HepG2 (cell line): ENCODE results near the gene ZDHHC16. TPM values are rescaled to one million over a fixed set of nuclear protein-coding genes. Genes with fewer than 3 reads are reported as not detected.
A peak's percentile ranks its signal among the peaks of the same experiment; 100 is the strongest.

Experiments used
- CTCF ChIP-seq: sonication (generic); formaldehyde crosslinking; IDR thresholded peaks from 2 replicates; pipeline ENCODE4 v1.5.0; 2020; ENCODE audit warnings: mild to moderate bottlenecking, missing genetic modification reagents, moderate library complexity
- FOXO1 ChIP-seq: sonication (generic); formaldehyde crosslinking; IDR thresholded peaks from 2 replicates; pipeline ENCODE4 v1.4.0; 2020; ENCODE audit warnings: missing genetic modification reagents
- MXD3 ChIP-seq: IDR thresholded peaks from 2 replicates; pipeline ENCODE4 v1.6.1; 2016; ENCODE audit warnings: mild to moderate bottlenecking, missing biosample characterization, missing genetic modification reagents
- RXRA ChIP-seq: sonication (generic); formaldehyde crosslinking; IDR thresholded peaks from 2 replicates; pipeline ENCODE4 v1.5.1; 2020; ENCODE audit warnings: missing genetic modification reagents
- TARDBP ChIP-seq: sonication (generic); formaldehyde crosslinking; IDR thresholded peaks from 2 replicates; pipeline ENCODE4 v1.8.0; 2022; ENCODE audit warnings: mild to moderate bottlenecking, missing genetic modification reagents
- ZNF230 ChIP-seq: sonication (generic); formaldehyde crosslinking; IDR thresholded peaks from 2 replicates; pipeline ENCODE4 v1.4.0; 2020; ENCODE audit warnings: mild to moderate bottlenecking, missing genetic modification reagents
- ZNF7 ChIP-seq: IDR thresholded peaks from 2 replicates; pipeline ENCODE4 v1.6.1; 2016; ENCODE audit warnings: missing biosample characterization, missing genetic modification reagents
- ZSCAN12 ChIP-seq: sonication (generic); formaldehyde crosslinking; IDR thresholded peaks from 2 replicates; pipeline ENCODE4 v1.9.0; 2021; ENCODE audit warnings: mild to moderate bottlenecking, missing genetic modification reagents
- polyA plus RNA-seq, 8 experiments: library from polyadenylated mRNA; depleted of rRNA in 3 of 8; stranded (reverse) in 7 of 8; unstranded in 1 of 8; fragments of >200 nt; fragmentation: Illumina TruSeq in 4 of 8; extraction: Trizol in 4 of 8; gene quantifications; 2 replicates each; pipeline versions ENCODE4 v1.2.1 to v1.2.3, GENCODE V29; 2011 to 2016; ENCODE audit warnings: low read depth in 4 of 8, missing spikeins in 1 of 8, mixed read lengths in 1 of 8; ENCODE audit not compliant: insufficient read depth in 1 of 8
- total RNA-seq, 5 experiments: library from RNA; depleted of rRNA; stranded (reverse); fragments of >200 nt; fragmentation: Illumina TruSeq; extraction: Trizol; gene quantifications; 2 replicates each; pipeline ENCODE4 v1.2.3, GENCODE V29; 2016; ENCODE audit warnings: low read depth in 1 of 5
- TF ChIP-seq, protein P1 (sequence below): sonication (generic); formaldehyde crosslinking; IDR thresholded peaks from 2 replicates; pipeline ENCODE4 v1.5.0; 2020; ENCODE audit warnings: mild to moderate bottlenecking, missing genetic modification reagents, borderline replicate concordance
- TF ChIP-seq, protein P2 (sequence below): IDR thresholded peaks from 2 replicates; pipeline ENCODE4 v1.6.1; 2016; ENCODE audit warnings: missing genetic modification reagents, missing compliant biosample characterization
- TF ChIP-seq, protein P3 (sequence below): sonication (generic); formaldehyde crosslinking; IDR thresholded peaks from 2 replicates; pipeline ENCODE4 v1.4.0; 2020; ENCODE audit warnings: mild to moderate bottlenecking, low read depth, missing genetic modification reagents
- TF ChIP-seq, protein P4 (sequence below): sonication (generic); formaldehyde crosslinking; IDR thresholded peaks from 2 replicates; pipeline ENCODE4 v1.5.1; 2020; ENCODE audit warnings: mild to moderate bottlenecking, missing genetic modification reagents, borderline replicate concordance

ZDHHC16 gene
- total and polyA plus RNA-seq, 2 of the 13 experiments (the other 11 are each of a cell fraction or from before 2014, with no cell fraction given), result 40.8 to 41.8 TPM

DNA sequence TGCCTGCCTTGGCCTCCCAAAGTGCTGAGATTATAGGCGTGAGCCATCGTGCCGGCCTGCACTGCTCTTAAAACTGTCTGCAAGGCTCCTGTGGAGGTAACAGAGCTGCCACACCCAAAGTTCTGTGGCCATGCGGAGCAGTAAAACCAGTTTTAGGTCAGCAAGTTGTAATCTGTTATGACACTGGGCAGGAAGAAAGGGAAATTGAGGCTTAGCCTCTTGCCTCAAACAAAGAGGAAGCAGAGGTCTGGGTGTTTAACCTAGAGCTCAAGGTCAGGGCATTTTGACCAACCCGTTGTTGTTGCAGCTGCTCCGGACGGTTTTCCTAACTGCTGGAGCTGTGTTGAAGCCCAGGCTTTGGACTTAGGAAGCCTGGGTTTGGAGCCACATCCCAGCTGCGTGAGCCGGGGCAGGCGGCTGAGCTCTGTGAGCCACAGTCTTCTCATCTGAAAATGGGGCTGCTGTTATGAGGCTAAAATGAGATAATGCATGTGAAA is 37.4 kb upstream of the ZDHHC16 start (continued):
- TF ChIP-seq ZSCAN12 (CRISPR knock-in tag) (no peak), FOXO1 (CRISPR knock-in tag) (no peak), ZNF230 (CRISPR knock-in tag) (no peak), ZNF7 (no peak), CTCF (CRISPR knock-in tag) (peak; percentile 25), MXD3 (CRISPR knock-in tag) (no peak), RXRA (peak; percentile 28), TARDBP (CRISPR knock-in tag) (peak; percentile 30; the same call in 1 of the 2 replicates)
- TF ChIP-seq, protein P1, sequence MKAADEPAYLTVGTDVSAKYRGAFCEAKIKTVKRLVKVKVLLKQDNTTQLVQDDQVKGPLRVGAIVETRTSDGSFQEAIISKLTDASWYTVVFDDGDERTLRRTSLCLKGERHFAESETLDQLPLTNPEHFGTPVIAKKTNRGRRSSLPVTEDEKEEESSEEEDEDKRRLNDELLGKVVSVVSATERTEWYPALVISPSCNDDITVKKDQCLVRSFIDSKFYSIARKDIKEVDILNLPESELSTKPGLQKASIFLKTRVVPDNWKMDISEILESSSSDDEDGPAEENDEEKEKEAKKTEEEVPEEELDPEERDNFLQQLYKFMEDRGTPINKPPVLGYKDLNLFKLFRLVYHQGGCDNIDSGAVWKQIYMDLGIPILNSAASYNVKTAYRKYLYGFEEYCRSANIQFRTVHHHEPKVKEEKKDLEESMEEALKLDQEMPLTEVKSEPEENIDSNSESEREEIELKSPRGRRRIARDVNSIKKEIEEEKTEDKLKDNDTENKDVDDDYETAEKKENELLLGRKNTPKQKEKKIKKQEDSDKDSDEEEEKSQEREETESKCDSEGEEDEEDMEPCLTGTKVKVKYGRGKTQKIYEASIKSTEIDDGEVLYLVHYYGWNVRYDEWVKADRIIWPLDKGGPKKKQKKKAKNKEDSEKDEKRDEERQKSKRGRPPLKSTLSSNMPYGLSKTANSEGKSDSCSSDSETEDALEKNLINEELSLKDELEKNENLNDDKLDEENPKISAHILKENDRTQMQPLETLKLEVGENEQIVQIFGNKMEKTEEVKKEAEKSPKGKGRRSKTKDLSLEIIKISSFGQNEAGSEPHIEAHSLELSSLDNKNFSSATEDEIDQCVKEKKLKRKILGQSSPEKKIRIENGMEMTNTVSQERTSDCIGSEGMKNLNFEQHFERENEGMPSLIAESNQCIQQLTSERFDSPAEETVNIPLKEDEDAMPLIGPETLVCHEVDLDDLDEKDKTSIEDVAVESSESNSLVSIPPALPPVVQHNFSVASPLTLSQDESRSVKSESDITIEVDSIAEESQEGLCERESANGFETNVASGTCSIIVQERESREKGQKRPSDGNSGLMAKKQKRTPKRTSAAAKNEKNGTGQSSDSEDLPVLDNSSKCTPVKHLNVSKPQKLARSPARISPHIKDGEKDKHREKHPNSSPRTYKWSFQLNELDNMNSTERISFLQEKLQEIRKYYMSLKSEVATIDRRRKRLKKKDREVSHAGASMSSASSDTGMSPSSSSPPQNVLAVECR (CRISPR knock-in tag), result peak; percentile 26; the same call in 1 of the 2 replicates
- TF ChIP-seq, protein P2, sequence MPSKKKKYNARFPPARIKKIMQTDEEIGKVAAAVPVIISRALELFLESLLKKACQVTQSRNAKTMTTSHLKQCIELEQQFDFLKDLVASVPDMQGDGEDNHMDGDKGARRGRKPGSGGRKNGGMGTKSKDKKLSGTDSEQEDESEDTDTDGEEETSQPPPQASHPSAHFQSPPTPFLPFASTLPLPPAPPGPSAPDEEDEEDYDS (CRISPR knock-in tag), result 0 out of 2 replicates have a peak, but pooled peaks have one; percentile 39
- TF ChIP-seq, protein P3, sequence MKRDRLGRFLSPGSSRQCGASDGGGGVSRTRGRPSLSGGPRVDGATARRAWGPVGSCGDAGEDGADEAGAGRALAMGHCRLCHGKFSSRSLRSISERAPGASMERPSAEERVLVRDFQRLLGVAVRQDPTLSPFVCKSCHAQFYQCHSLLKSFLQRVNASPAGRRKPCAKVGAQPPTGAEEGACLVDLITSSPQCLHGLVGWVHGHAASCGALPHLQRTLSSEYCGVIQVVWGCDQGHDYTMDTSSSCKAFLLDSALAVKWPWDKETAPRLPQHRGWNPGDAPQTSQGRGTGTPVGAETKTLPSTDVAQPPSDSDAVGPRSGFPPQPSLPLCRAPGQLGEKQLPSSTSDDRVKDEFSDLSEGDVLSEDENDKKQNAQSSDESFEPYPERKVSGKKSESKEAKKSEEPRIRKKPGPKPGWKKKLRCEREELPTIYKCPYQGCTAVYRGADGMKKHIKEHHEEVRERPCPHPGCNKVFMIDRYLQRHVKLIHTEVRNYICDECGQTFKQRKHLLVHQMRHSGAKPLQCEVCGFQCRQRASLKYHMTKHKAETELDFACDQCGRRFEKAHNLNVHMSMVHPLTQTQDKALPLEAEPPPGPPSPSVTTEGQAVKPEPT (CRISPR knock-in tag), result no peak
- TF ChIP-seq, protein P4, sequence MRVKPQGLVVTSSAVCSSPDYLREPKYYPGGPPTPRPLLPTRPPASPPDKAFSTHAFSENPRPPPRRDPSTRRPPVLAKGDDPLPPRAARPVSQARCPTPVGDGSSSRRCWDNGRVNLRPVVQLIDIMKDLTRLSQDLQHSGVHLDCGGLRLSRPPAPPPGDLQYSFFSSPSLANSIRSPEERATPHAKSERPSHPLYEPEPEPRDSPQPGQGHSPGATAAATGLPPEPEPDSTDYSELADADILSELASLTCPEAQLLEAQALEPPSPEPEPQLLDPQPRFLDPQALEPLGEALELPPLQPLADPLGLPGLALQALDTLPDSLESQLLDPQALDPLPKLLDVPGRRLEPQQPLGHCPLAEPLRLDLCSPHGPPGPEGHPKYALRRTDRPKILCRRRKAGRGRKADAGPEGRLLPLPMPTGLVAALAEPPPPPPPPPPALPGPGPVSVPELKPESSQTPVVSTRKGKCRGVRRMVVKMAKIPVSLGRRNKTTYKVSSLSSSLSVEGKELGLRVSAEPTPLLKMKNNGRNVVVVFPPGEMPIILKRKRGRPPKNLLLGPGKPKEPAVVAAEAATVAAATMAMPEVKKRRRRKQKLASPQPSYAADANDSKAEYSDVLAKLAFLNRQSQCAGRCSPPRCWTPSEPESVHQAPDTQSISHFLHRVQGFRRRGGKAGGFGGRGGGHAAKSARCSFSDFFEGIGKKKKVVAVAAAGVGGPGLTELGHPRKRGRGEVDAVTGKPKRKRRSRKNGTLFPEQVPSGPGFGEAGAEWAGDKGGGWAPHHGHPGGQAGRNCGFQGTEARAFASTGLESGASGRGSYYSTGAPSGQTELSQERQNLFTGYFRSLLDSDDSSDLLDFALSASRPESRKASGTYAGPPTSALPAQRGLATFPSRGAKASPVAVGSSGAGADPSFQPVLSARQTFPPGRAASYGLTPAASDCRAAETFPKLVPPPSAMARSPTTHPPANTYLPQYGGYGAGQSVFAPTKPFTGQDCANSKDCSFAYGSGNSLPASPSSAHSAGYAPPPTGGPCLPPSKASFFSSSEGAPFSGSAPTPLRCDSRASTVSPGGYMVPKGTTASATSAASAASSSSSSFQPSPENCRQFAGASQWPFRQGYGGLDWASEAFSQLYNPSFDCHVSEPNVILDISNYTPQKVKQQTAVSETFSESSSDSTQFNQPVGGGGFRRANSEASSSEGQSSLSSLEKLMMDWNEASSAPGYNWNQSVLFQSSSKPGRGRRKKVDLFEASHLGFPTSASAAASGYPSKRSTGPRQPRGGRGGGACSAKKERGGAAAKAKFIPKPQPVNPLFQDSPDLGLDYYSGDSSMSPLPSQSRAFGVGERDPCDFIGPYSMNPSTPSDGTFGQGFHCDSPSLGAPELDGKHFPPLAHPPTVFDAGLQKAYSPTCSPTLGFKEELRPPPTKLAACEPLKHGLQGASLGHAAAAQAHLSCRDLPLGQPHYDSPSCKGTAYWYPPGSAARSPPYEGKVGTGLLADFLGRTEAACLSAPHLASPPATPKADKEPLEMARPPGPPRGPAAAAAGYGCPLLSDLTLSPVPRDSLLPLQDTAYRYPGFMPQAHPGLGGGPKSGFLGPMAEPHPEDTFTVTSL (CRISPR knock-in tag), result 0 out of 2 replicates have a peak, but pooled peaks have one; percentile 55
